Uterus (tissue), 2 donors: ENCODE results near the gene P2RX3.

Experiments
- CTCF ChIP-seq, 4 experiments: fragments of 200-600 bp in 2 of 4; fragments of 450-650 bp in 2 of 4; sonication (generic) in 2 of 4; IDR thresholded peaks; one replicate each; pipeline ENCODE4 v1.5.1; 2016 to 2019; ENCODE audit warnings: antibody characterized with exemption in 4 of 4, mild to moderate bottlenecking in 2 of 4, moderate library complexity in 1 of 4
- POLR2A ChIP-seq, 2 donors: fragments of 450-650 bp; IDR thresholded peaks; one replicate each; pipeline ENCODE4 v1.6.1; 2016; ENCODE audit warnings: antibody characterized with exemption in 2 of 2, mild to moderate bottlenecking in 1 of 2, moderate library complexity in 1 of 2

- TF ChIP-seq CTCF (IDR thresholded peaks at IDR 0.05) (no peak), POLR2A (IDR thresholded peaks at IDR 0.05) (no peak)
These were observed 31.8 kb upstream of the P2RX3 start for GRCh38 chr11:57306161-57306876.
